HG02763 (cell line): ENCODE results near the gene SBK3.
"Not testable (repeated sequence)": the region's sequence is repeated elsewhere in the genome, so short reads cannot be mapped to it uniquely, and the experiment has no call there.

Experiments used
- ATAC-seq: cut with Tn5 transposase; IDR thresholded peaks from one replicate; pipeline ENCODE4 v1.9.1; 2021; ENCODE audit warnings: mild to moderate bottlenecking, moderate library complexity; ENCODE audit not compliant: unreplicated experiment

The SBK3 gene

DNA sequence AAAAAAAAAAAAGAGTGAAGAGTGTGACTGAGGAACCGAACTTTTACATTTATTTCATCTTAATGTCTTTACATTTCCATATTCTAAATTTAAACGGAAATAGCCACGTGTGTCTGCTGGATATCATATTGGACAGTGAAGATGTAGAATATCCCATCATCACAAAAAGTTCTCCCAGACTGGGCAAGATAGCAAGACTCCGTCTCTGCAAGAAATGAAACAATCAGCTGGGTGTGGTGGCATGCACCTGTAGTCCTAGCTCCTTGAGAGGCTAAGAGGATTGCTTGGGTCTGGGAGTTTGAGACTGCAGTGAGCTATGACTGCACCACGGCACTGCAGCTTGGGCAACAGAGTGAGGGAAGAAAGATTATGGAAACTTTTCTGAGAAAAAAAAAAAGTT lies 31.4 kb upstream of the SBK3 start:
- no peak for ATAC-seq

DNA sequence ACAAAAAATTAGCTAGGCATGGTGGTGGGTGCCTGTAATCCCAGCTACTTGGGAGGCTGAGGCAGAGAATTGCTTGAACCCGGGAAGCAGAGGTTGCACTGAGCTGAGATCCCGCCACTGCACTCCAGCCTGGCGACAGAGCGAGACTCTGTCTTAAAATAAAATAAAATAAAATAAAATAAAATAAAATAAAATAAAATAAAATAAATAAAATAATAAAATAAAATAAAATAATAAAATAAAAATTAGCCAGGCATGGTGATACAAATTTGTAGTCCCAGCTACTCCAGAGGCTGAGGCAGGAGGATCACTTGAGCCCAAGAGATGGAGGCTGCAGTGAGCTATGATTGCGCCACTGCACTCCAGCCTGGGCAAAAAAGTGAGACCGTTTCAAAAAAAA lies 28.6 kb upstream of the SBK3 start:
- ATAC-seq: not testable (repeated sequence)

DNA sequence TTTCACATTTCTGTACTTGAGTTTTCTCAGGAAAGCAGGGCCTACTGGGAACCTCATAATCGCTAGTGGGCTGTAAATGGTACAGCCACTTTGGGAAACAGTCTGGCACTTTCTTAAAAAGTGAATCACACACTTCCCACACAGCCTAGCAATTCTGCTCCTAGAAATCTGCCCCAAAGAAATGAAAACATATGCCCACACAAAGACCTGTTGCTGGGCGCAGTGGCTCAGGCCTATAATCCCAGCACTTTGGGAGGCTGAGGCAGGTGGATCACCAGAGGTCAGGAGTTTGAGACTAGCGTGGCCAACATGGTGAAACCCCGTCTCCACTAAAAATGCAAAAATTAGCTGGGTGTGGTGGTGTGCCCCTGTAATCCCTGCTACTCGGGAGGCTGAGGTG lies 24.1 kb upstream of the SBK3 start:
- ATAC-seq: not testable (repeated sequence)

DNA sequence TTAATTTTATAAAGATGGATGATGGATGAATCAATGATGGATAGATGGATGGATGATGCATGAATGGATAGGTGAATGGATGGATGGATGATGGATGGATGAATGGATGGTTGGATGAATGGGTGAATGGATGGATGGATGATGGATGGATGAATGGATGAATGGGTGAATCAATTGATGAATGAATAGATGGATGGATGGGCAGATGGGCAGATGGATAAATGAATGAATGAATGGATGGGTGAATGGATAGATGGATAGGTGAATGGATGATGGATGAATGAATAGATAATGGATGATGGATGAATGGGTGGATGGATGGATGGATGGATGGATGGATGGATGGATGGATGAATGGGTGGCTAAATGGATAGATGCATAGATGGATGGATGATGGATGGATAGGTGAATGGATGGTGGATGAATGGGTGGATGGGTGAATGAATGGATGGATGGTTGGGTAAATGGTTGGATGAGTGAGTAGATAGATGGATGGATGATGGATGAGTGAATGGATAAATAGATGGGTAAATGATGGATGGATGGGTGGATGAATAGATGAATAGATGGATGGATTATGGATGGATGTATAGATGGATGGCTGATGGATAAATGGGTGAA lies 22.5 kb upstream of the SBK3 start:
- ATAC-seq: no peak

- no peak for ATAC-seq
These were observed 21.5 kb upstream of the SBK3 start for GRCh38 chr19:55566823-55567222.

DNA sequence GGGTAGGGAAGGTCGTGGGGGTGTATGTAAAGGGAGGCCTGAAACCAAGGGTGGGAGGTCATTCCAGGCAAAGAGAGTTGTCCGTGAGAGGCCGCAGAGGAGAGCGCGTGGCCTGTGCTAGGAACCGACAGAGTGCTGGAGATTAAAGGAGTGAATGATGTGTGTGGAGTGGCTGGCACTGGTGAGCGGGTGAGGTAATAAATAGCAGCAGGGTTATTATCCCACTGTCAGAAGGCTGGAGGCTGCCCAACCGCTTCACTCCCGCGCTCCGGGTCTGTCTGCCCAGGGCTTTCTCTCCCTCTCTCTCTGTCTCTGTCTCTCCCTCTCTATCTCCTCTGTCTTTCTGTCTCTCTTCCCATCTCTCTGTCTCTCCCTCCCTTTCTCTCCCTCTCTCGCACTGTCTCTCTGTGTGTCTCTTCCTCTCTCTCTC lies 17.9 kb upstream of the SBK3 start:
- ATAC-seq: no peak

DNA sequence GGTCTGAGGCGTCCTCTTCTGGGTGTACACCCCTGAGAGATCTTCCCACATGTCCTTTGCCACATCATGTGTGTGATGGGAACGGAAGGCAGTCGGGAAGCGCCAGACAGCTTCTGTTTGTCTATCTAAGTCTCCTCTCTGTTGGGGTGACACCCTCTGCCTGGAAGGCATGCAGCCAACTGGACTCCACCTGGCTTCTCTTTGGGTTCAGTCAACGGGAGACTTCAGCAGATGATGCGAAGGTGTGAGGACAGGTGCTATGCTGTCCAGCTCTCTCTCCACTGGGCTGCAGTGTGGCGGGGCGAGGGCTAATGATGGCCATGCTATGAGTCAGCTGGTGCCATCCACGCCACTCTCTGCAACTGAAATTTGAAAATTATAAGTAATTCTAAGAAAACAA lies 14.3 kb upstream of the SBK3 start:
- ATAC-seq: no peak

- ATAC-seq: no peak
These were observed 9.4 kb upstream of the SBK3 start for GRCh38 chr19:55554741-55555152.

- ATAC-seq: no peak
These were observed 9.0 kb upstream of the SBK3 start for GRCh38 chr19:55554302-55554701.

- no peak for ATAC-seq
These were observed 8.2 kb upstream of the SBK3 start for GRCh38 chr19:55553217-55554182.

DNA sequence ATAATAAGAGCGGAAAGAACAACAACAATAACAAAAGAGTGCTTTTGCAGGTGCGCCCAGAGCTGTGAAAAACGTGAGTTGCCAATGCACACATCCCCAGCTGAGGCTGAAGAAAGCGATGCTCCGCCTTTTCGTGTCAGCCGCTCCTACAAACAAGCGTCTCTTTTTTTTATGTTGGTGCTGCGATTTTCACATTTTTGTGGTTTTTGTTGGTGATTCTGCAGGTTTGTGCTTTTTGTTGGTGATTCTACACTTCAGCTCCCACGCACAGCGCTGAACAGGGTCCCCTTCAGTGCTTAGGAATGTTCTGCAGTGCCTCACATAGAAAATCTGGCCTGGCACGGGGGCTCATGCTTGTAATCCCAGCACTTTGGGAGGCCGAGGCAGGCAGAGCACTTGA lies 7.3 kb upstream of the SBK3 start:
- no peak for ATAC-seq

DNA sequence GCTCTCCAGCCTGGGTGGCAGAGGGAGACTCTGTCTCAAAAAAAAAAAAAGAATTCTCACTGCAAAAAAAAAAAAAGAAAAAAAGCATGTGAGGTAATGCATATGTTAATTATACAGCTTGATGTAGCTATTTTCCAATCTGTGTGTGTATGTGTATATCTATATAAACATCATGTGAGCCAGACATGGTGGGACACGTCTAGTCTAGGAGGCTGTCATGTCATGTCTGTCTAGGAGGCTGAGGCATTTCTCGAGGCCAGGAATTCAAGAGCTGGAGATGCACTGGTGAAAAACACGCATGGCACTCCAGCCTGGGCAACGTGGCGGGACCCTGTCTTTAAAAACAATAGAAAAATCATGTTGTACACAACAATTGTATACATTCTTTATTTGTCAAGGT lies 6.9 kb upstream of the SBK3 start:
- no peak for ATAC-seq

DNA sequence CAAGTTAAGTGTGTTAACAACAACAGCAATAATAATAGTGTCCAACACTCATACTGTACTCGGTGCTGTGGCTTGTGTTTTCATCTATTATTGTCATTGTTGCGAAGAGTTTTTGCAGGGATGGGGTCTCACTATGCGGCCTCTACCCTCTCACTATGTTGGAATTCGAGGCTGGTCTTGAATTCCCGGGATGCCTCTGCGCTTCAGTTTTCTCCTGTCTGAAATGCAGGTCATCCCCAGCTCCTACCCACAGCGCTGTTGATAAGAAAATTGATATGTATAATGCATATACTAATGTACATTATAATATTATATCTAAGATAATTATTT lies 4.9 kb upstream of the SBK3 start:
- no peak for ATAC-seq

- ATAC-seq: no peak
These were observed 4.4 kb upstream of the SBK3 start for GRCh38 chr19:55549500-55550320.

DNA sequence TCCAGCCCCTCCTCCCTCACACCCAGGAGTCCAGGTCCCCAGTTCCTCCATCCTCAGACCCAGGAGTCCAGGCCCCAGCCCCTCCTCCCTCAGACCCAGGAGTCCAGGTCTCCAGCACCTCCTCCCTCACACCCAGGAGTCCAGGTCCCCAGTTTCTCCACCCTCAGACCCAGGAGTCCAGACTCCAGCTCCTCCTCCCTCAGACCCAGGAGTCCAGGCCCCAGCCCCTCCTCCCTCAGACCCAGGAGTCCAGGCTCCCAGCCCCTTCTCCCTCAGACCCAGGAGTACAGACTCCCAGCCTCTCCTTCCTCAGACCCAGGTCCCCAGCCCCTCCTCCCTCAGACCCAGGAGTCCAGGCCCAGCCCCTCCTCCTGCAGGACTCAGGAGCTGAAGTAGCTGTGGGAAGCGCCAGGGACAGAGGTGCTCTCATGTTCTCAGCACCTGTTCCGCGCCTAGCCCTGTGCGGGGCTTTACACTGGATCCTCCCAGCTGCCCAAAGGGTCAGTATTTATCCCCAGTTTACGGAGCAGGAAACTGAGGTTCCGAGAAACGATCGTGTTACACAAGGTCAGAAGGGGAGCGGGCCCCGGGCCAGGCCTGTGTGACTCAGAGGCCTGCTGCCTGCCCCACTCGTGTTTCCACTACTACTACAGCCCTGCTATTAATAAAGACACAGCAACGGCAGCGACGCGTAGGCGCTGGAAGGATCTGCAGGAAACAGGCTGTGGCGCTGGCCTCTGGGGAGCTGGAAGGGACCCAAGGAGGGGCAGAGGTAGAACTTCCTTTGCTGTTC lies 1.7 kb upstream of the SBK3 start:
- no peak for ATAC-seq

DNA sequence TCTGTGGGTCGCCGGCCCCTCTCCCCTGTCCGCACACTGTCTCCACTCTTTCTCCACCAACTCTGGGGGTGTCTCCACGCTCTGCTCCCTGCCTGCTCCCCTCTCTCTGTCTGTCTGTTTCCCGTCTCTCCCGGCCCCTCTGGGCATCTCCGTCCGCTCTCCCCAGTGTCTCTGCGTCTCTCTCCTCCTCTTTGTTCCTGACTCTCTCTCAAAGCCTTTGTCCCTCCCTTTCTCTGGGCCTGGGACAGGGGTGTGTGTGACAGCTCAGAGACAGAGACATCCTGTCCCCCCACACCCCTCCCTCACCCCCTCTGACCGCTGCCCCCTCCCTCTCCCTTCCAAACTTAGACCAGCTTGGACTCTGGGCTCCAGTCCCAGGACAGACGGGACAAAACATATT lies 668 bp upstream of the SBK3 start:
- no peak for ATAC-seq

DNA sequence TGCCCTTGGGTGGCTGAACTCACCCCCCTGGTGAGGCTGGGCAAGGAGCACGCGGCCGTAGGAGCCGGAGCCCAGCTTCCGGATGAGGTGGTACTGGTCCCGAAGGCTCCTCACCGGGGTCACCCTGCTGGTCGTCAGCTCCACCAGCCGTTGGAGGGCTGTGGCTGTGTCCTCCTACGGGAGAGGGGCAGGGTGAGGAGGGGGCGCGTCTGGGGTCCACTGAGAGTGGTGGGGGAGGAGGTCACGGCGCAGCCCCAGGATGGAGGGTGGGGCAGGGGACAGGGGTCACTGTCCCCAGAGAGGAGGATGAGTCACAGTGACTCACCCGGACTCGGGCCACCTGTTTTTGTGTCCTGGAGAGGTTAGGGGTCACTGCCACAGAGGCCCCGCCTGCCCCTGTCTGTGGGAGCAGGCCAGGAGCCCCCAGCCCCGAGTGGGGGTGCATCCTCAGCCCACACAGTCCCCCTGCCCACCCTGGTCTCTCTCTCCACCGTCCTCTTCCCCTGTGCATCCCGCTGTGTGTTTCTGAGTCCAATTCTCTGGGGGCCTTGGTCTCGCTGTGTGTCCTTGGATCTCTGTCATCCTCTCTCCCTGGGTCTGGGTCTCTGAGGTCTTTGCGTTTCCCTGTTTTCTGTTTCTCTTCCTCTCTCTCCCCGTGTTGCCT lies 435 bp downstream of the SBK3 start:
- no peak for ATAC-seq

- ATAC-seq: no peak
These were observed 1.3 kb downstream of the SBK3 start for GRCh38 chr19:55544014-55544413.

- ATAC-seq: no peak
These were observed 1.8 kb downstream of the SBK3 start for GRCh38 chr19:55543567-55543966.

- no peak for ATAC-seq
These were observed 3.0 kb downstream of the SBK3 start for GRCh38 chr19:55542292-55542855.
